ENCODE measurements around the gene ENOX1.

GRCh38 chr13:43265028-43265427 is 521.7 kb downstream of the ENOX1 start:
- TF ChIP-seq ATF3 (CRISPR knock-in tag; conservative IDR thresholded peaks at IDR 0.05) (no peak), CTCF (IDR thresholded peaks at IDR 0.05) (no peak), ZNF121 (CRISPR knock-in tag; IDR thresholded peaks at IDR 0.05) (no peak), FOXJ3 (CRISPR knock-in tag; IDR thresholded peaks at IDR 0.05; ENCODE audit: borderline replicate concordance) (no peak), MLX (CRISPR knock-in tag; IDR thresholded peaks at IDR 0.05) (no peak), KAT7 (CRISPR knock-in tag; IDR thresholded peaks at IDR 0.05; ENCODE audit: borderline replicate concordance) (no peak), NR2C2 (CRISPR knock-in tag; IDR thresholded peaks at IDR 0.05) (no peak)
